HL-60 (cell line): ENCODE results near the gene LHCGR.

Experiments
- DNase-seq, 2 experiments: peaks; one replicate each; pipeline ENCODE4 v3.0.0-alpha.2; 2010 to 2020; ENCODE audit warnings: low read depth in 1 of 2, low spot score in 1 of 2
- H3K27ac ChIP-seq: fragments of 250-450 bp; sonication (Bioruptor Pico); replicated peaks from 2 replicates; pipeline ENCODE4 v1.5.1; 2020; ENCODE audit warnings: mild to moderate bottlenecking, moderate library complexity
- H3K27me3 ChIP-seq: fragments of 250-450 bp; sonication (Bioruptor Pico); 2 replicates; pipeline ENCODE4 v1.5.1; 2021; ENCODE audit warnings: mild to moderate bottlenecking, moderate library complexity; ENCODE audit not compliant: insufficient read depth, poor library complexity, severe bottlenecking
- H3K4me3 ChIP-seq: replicated peaks from 2 replicates; pipeline ENCODE4 v1.5.1; 2011; ENCODE audit warnings: mild to moderate bottlenecking, control low read depth, low read length; ENCODE audit not compliant: insufficient read depth
- GABPA ChIP-seq: IDR thresholded peaks from 2 replicates; pipeline ENCODE4 v1.6.1; 2012; ENCODE audit warnings: low read depth
- POLR2AphosphoS5 ChIP-seq: IDR thresholded peaks from 2 replicates; pipeline ENCODE4 v1.6.1; 2012; ENCODE audit warnings: low read depth
- SPI1 ChIP-seq: IDR thresholded peaks from 2 replicates; pipeline ENCODE4 v1.6.1; 2012; ENCODE audit warnings: low read depth, mild to moderate bottlenecking, borderline replicate concordance
- TF ChIP-seq, protein P1 (sequence below): IDR thresholded peaks from 2 replicates; pipeline ENCODE4 v1.6.1; 2012; ENCODE audit warnings: low read depth; ENCODE audit not compliant: insufficient replicate concordance
- TF ChIP-seq, protein P2 (sequence below): IDR thresholded peaks from one replicate; pipeline ENCODE4 v1.5.1; 2011; ENCODE audit warnings: low read length, control low read depth, inconsistent platforms; ENCODE audit not compliant: insufficient read depth

The LHCGR gene

DNA sequence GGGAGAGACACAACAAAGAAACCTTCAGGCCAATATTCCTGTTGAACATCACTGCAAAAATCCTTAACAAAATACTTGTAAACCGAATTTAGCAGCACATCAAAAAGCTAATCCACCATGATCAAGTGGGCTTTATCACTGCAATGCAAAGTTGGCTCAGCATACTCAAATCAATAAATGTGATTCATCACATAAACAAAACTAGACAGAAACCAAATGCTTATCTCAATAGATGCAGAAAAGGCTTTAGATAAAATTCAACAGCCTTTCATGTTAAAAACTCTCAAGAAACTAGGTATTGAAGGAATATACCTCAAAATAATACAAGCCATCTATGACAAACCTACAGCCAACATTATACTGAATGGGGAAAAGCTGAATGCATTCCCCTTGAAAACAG, 117.3 kb downstream of the LHCGR start:
- DNase-seq, result no peak
- no peak for TF ChIP-seq SPI1
- TF ChIP-seq, protein P1, sequence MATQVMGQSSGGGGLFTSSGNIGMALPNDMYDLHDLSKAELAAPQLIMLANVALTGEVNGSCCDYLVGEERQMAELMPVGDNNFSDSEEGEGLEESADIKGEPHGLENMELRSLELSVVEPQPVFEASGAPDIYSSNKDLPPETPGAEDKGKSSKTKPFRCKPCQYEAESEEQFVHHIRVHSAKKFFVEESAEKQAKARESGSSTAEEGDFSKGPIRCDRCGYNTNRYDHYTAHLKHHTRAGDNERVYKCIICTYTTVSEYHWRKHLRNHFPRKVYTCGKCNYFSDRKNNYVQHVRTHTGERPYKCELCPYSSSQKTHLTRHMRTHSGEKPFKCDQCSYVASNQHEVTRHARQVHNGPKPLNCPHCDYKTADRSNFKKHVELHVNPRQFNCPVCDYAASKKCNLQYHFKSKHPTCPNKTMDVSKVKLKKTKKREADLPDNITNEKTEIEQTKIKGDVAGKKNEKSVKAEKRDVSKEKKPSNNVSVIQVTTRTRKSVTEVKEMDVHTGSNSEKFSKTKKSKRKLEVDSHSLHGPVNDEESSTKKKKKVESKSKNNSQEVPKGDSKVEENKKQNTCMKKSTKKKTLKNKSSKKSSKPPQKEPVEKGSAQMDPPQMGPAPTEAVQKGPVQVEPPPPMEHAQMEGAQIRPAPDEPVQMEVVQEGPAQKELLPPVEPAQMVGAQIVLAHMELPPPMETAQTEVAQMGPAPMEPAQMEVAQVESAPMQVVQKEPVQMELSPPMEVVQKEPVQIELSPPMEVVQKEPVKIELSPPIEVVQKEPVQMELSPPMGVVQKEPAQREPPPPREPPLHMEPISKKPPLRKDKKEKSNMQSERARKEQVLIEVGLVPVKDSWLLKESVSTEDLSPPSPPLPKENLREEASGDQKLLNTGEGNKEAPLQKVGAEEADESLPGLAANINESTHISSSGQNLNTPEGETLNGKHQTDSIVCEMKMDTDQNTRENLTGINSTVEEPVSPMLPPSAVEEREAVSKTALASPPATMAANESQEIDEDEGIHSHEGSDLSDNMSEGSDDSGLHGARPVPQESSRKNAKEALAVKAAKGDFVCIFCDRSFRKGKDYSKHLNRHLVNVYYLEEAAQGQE, result no peak
- TF ChIP-seq, protein P2, sequence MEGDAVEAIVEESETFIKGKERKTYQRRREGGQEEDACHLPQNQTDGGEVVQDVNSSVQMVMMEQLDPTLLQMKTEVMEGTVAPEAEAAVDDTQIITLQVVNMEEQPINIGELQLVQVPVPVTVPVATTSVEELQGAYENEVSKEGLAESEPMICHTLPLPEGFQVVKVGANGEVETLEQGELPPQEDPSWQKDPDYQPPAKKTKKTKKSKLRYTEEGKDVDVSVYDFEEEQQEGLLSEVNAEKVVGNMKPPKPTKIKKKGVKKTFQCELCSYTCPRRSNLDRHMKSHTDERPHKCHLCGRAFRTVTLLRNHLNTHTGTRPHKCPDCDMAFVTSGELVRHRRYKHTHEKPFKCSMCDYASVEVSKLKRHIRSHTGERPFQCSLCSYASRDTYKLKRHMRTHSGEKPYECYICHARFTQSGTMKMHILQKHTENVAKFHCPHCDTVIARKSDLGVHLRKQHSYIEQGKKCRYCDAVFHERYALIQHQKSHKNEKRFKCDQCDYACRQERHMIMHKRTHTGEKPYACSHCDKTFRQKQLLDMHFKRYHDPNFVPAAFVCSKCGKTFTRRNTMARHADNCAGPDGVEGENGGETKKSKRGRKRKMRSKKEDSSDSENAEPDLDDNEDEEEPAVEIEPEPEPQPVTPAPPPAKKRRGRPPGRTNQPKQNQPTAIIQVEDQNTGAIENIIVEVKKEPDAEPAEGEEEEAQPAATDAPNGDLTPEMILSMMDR, result no peak
- TF ChIP-seq POLR2AphosphoS5, result no peak
- TF ChIP-seq GABPA, result no peak
- H3K27ac ChIP-seq, result no peak overlapping the region
- peaks cover 5% of the 10 kb centered on the region for H3K27me3 ChIP-seq
- H3K4me3 ChIP-seq, result no peak overlapping the region
